GM12892 (cell line): Measurements from ENCODE around the gene MMP24.
"Not testable (repeated sequence)": the region's sequence is repeated elsewhere in the genome, so short reads cannot be mapped to it uniquely, and the experiment has no call there.

Source experiments
- POLR2A ChIP-seq: IDR thresholded peaks from 2 replicates; pipeline ENCODE4 v1.6.1; 2011; ENCODE audit warnings: low read depth, low read length, control low read depth
- POLR2AphosphoS5 ChIP-seq: IDR thresholded peaks from 2 replicates; pipeline ENCODE4 v1.6.1; 2011; ENCODE audit warnings: low read depth, low read length, control low read depth
- TAF1 ChIP-seq: IDR thresholded peaks from 2 replicates; pipeline ENCODE4 v1.6.1; 2011; ENCODE audit warnings: low read depth, mild to moderate bottlenecking, control low read depth, low read length, borderline replicate concordance

- TF ChIP-seq POLR2A, POLR2AphosphoS5, TAF1: not testable (repeated sequence)
These were observed 33.3 kb upstream of the MMP24 start for GRCh38 chr20:35193031-35193791.
